SK-N-SH (cell line): Measurements from ENCODE around the gene SNAI1.

Experiments
- FOSL2 ChIP-seq: IDR thresholded peaks from 2 replicates; pipeline ENCODE4 v1.4.0; 2012; ENCODE audit warnings: low read depth, mild to moderate bottlenecking, moderate library complexity, borderline replicate concordance
- FOXM1 ChIP-seq: IDR thresholded peaks from 2 replicates; pipeline ENCODE4 v1.4.0; 2012; ENCODE audit warnings: low read depth, mild to moderate bottlenecking
- GABPA ChIP-seq: IDR thresholded peaks from 2 replicates; pipeline ENCODE4 v1.4.0; 2012; ENCODE audit warnings: low read depth, mild to moderate bottlenecking
- REST ChIP-seq: IDR thresholded peaks from 2 replicates; pipeline ENCODE4 v1.6.1; 2012; ENCODE audit warnings: mild to moderate bottlenecking, low read depth, low read length, moderate library complexity
- TEAD4 ChIP-seq: IDR thresholded peaks from 2 replicates; pipeline ENCODE4 v1.4.0; 2012; ENCODE audit warnings: mild to moderate bottlenecking, borderline replicate concordance; ENCODE audit not compliant: insufficient read depth
- TF ChIP-seq, protein P1 (sequence below): fragments of 150-350 bp; IDR thresholded peaks from 2 replicates; pipeline ENCODE4 v1.6.1; 2017; ENCODE audit warnings: antibody characterized with exemption, low read length, low read depth, borderline replicate concordance
- TF ChIP-seq, protein P2 (sequence below): fragments of 200-600 bp; sonication (generic); IDR thresholded peaks from 2 replicates; pipeline ENCODE4 v1.6.1; 2017; ENCODE audit warnings: antibody characterized with exemption, mild to moderate bottlenecking, moderate library complexity
- TF ChIP-seq, protein P3 (sequence below): IDR thresholded peaks from 2 replicates; pipeline ENCODE4 v1.4.0; 2012; ENCODE audit warnings: low read depth

DNA sequence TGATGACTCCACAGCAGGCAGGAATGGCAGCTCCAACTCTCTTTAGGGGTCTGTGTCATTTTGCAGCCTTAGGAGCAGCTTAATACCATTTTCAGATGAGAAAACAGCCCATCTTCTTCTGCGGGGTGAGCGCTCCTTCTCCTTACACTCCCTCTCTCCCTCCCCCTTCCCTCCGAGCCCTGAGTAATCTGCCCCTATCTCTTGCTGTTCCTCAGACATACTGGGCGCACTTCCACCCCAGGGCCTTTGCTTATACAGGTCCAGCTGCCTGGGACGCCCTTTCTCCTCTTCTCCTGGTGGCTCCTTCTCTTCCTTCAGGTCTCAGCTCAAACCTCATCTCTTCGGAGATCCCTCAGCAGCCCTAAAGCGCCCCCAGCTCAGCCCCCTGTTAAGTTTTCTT is 54.8 kb downstream of the SNAI1 start:
- TF ChIP-seq TEAD4 (no peak), GABPA (no peak), REST (no peak), FOSL2 (no peak), FOXM1 (no peak)
- TF ChIP-seq, protein P1, sequence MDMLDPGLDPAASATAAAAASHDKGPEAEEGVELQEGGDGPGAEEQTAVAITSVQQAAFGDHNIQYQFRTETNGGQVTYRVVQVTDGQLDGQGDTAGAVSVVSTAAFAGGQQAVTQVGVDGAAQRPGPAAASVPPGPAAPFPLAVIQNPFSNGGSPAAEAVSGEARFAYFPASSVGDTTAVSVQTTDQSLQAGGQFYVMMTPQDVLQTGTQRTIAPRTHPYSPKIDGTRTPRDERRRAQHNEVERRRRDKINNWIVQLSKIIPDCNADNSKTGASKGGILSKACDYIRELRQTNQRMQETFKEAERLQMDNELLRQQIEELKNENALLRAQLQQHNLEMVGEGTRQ, result no peak
- TF ChIP-seq, protein P2, sequence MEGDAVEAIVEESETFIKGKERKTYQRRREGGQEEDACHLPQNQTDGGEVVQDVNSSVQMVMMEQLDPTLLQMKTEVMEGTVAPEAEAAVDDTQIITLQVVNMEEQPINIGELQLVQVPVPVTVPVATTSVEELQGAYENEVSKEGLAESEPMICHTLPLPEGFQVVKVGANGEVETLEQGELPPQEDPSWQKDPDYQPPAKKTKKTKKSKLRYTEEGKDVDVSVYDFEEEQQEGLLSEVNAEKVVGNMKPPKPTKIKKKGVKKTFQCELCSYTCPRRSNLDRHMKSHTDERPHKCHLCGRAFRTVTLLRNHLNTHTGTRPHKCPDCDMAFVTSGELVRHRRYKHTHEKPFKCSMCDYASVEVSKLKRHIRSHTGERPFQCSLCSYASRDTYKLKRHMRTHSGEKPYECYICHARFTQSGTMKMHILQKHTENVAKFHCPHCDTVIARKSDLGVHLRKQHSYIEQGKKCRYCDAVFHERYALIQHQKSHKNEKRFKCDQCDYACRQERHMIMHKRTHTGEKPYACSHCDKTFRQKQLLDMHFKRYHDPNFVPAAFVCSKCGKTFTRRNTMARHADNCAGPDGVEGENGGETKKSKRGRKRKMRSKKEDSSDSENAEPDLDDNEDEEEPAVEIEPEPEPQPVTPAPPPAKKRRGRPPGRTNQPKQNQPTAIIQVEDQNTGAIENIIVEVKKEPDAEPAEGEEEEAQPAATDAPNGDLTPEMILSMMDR, result no peak
- TF ChIP-seq, protein P3, sequence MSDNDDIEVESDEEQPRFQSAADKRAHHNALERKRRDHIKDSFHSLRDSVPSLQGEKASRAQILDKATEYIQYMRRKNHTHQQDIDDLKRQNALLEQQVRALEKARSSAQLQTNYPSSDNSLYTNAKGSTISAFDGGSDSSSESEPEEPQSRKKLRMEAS, result no peak
